SJSA1 (cell line): ENCODE data around the gene SLC36A2. TPM values are rescaled to one million over a fixed set of nuclear protein-coding genes. Genes with fewer than 3 reads are reported as not detected.

Experiments
- total RNA-seq: library from RNA; depleted of rRNA; stranded (reverse); fragments of >200 nt; shearing (Covaris generic); gene quantifications from 2 replicates; pipeline ENCODE4 v1.2.3, GENCODE V29; 2014; rRNA removed

SLC36A2 gene
- total RNA-seq, 1 experiment from 2014 or later, result not detected

Other genes starting within 250 kb of the SLC36A2 start
- gene ANXA6, start 189.8 kb downstream of the SLC36A2 start, total RNA-seq, result 463 and 616 TPM in 2 replicates
- 0.03 and 0.39 TPM in 2 replicates for gene CCDC69, start 123.5 kb downstream of the SLC36A2 start, total RNA-seq
- gene GM2A, start 94.4 kb downstream of the SLC36A2 start, total RNA-seq, result 16.7 and 27.4 TPM in 2 replicates
- not detected in 2 replicates for gene SLC36A3, start 43.8 kb downstream of the SLC36A2 start, total RNA-seq
- gene SLC36A1, start 100.0 kb upstream of the SLC36A2 start, total RNA-seq, result 20.3 and 20.8 TPM in 2 replicates
- under 0.01 TPM in 1 of 2 replicates, not detected in the other for gene FAT2, start 243.8 kb upstream of the SLC36A2 start, total RNA-seq